Measurements from ENCODE around the gene RGS11. TPM values are rescaled to one million over a fixed set of nuclear protein-coding genes. Genes with fewer than 3 reads are reported as not detected.

Gene RGS11
- total RNA-seq, 1 donor from 2014 or later: not detected

DNA sequence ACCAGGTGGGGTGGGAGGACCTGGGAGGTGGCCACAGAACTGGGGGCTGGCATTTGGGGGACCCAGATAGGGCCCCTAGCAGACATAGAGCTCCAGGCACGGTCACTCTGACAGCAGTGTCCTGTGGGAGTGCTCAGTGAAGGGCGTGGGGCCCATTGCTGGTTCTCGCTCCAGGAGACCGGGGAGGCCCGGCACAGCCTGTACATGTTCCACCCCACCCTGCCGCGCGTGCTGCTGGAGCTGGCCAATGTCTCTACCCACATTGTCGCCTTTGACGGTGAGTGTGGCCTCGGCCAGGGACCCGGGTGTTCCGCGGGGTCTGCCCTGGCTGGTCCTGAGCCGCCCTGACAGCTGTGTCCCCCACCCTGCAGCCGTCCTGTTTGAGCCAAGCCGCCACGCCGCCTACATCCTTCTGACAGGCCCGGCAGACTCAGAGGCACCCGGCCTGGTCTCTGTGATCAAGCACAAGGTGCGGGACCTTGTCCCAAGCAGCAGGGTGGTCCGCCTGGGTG lies 11.2 kb downstream of the RGS11 start:
- intact Hi-C loops (cut with micrococcal nuclease): no loop called here
- no peak overlapping the region for H3K4me3 Mint-ChIP-seq
- H3K27me3 Mint-ChIP-seq: no peaks in the 10 kb centered on the region
- ATAC-seq (ENCODE audit: low read depth): no peak
- H3K4me1 Mint-ChIP-seq: no peaks in the 10 kb centered on the region
- H3K9me3 Mint-ChIP-seq: no peaks in the 10 kb centered on the region
- no peak overlapping the region for H3K27ac Mint-ChIP-seq
- DNase-seq: no peak
- POLR2A ChIA-PET: interaction anchor here (0.5 kb wide), 1 partner anchor 127 kb away, joined by 3 read pairs; no protein-coding TSS in a partner anchor
- peaks cover 44% of the 10 kb centered on the region for H3K36me3 Mint-ChIP-seq (ENCODE audit: low read depth)
- CTCF ChIA-PET: no interaction called here
- TF ChIP-seq, protein P1, sequence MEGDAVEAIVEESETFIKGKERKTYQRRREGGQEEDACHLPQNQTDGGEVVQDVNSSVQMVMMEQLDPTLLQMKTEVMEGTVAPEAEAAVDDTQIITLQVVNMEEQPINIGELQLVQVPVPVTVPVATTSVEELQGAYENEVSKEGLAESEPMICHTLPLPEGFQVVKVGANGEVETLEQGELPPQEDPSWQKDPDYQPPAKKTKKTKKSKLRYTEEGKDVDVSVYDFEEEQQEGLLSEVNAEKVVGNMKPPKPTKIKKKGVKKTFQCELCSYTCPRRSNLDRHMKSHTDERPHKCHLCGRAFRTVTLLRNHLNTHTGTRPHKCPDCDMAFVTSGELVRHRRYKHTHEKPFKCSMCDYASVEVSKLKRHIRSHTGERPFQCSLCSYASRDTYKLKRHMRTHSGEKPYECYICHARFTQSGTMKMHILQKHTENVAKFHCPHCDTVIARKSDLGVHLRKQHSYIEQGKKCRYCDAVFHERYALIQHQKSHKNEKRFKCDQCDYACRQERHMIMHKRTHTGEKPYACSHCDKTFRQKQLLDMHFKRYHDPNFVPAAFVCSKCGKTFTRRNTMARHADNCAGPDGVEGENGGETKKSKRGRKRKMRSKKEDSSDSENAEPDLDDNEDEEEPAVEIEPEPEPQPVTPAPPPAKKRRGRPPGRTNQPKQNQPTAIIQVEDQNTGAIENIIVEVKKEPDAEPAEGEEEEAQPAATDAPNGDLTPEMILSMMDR (IDR thresholded peaks at IDR 0.05): no peak

DNA sequence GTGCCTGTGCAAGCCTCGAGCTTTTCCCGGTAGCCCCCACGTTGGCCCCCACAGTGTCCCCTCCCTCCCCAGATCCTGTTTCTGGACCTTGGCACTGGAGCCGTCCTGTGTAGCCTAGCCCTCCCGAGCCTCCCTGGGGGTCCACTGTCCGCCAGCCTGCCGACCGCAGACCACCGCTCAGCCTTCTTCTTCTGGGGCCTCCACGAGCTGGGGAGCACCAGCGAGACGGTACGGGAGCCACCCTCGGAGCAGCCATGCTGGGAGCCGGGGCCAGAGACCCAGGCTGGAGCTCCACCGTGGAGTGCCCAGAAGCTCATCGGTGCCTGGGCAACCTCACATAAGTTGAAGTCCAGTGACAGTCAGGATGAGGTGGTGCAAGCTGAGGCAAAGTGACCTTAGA lies 11.8 kb downstream of the RGS11 start:
- POLR2A ChIA-PET: no interaction called here
- intact Hi-C loops (cut with micrococcal nuclease): no loop called here

DNA sequence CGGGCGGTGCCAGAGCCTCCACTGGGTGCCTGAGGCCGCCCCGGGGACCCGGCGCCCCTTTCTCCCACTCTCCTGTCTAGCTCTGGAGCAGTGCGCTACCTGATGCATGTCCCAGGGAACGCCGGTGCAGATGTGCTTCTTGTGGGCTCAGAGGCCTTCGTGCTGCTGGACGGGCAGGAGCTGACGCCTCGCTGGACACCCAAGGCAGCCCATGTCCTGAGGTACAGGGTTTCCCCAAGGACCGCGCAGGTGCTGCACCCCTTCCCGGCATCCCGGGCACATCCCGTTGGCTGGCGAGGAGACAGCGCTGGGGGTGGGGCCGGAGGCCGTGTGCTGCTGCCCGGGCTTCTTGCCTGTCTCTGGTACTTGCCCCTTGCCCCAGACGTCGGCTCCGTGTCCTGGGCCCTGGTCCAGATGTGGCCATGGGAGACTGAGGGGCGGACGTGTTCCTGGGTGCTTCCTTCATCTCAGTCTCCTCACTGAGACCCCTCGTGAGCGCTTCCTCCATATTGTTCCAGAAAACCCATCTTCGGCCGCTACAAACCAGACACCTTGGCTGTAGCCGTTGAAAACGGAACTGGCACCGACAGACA lies 12.5 kb downstream of the RGS11 start:
- ChIA-PET CTCF (no interaction called here), POLR2A (no interaction called here)
- H3K9me3 Mint-ChIP-seq: no peaks in the 10 kb centered on the region
- TF ChIP-seq, protein P1 (IDR thresholded peaks at IDR 0.05): no peak
- no peaks in the 10 kb centered on the region for H3K27me3 Mint-ChIP-seq
- peaks cover 51% of the 10 kb centered on the region for H3K36me3 Mint-ChIP-seq (ENCODE audit: low read depth)
- intact Hi-C loops (cut with micrococcal nuclease): no loop called here
- no peak for DNase-seq
- ATAC-seq (ENCODE audit: low read depth): no peak
- no peak overlapping the region for H3K27ac Mint-ChIP-seq
- no peak overlapping the region for H3K4me3 Mint-ChIP-seq
- H3K4me1 Mint-ChIP-seq: no peaks in the 10 kb centered on the region

More for the DNA sequence above, 11.8 kb downstream of the RGS11 start:
- H3K9me3 Mint-ChIP-seq: no peaks in the 10 kb centered on the region
- DNase-seq: no peak
- no peak for ATAC-seq (ENCODE audit: low read depth)
- no peaks in the 10 kb centered on the region for H3K4me1 Mint-ChIP-seq
- no peak overlapping the region for H3K4me3 Mint-ChIP-seq
- H3K27ac Mint-ChIP-seq: no peak overlapping the region
- peaks cover 49% of the 10 kb centered on the region for H3K36me3 Mint-ChIP-seq (ENCODE audit: low read depth)
- CTCF ChIA-PET: no interaction called here
- H3K27me3 Mint-ChIP-seq: no peaks in the 10 kb centered on the region
- TF ChIP-seq, protein P1 (IDR thresholded peaks at IDR 0.05): no peak

DNA sequence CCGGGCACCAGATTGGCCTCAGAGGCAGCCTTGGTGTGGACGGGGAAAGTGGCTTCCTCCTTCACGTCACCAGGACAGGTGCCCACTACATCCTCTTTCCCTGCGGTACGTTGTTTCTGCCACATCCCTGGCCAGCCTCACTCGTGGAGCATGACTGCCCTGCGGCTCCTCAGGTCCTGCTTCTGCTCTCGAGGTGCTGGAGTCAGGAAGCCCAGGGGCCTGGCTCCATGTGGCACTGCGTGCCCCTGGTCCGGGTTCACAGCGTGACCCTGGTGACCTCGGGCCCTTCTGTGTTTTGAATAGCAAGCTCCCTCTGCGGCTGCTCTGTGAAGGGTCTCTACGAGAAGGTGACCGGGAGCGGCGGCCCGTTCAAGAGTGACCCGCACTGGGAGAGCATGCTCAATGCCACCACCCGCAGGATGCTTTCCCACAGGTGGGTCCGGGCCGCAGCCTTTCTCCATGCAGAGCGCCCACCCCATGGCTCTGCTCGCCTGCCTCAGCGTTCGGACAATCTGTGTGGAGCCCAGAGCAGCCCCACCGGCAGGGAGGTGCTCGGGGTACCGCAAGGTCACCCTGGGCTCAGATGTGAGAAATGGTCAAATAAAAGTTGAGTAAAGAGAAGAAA lies 13.5 kb downstream of the RGS11 start:
- H3K4me1 Mint-ChIP-seq: no peaks in the 10 kb centered on the region
- intact Hi-C loops (cut with micrococcal nuclease): no loop called here
- CTCF ChIA-PET: no interaction called here
- H3K9me3 Mint-ChIP-seq: no peaks in the 10 kb centered on the region
- no peak overlapping the region for H3K27ac Mint-ChIP-seq
- H3K27me3 Mint-ChIP-seq: no peaks in the 10 kb centered on the region
- TF ChIP-seq, protein P1 (IDR thresholded peaks at IDR 0.05): no peak
- DNase-seq (no peak), ATAC-seq (ENCODE audit: low read depth) (no peak)
- H3K4me3 Mint-ChIP-seq: no peak overlapping the region
- peaks cover 55% of the 10 kb centered on the region for H3K36me3 Mint-ChIP-seq (ENCODE audit: low read depth)
- POLR2A ChIA-PET: no interaction called here

DNA sequence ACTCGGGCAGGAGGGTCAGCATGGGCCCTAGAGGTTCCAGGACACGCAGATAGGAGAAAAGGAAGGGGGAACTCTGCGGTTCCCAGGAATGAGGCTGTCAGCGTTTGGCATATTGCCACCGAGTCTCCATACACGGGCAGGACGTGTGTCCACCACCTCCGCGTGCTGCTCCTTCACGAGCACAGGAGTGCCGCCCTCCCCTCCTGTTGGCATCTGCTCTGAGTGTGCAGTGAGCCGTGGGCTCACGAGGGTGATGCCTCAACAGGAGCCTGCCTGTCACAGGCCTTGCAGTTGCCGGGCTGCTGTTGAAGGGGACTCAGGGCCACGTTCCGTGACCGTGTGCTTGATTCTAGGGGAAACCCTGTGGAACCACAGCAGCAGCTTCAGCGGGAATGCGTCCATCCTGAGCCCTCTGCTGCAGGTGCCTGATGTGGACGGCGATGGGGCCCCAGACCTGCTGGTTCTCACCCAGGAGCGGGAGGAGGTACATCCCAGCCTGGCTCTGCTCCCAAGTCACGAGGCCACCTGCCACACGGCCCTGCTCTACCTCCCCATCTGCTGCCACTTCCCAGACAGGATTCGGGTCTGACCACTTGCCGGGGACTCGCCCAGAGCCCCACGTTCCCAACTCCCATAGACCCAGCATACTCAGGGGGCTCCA lies 14.6 kb downstream of the RGS11 start:
- intact Hi-C loops (cut with micrococcal nuclease): no loop called here
- no peak overlapping the region for H3K4me3 Mint-ChIP-seq
- ChIA-PET CTCF (no interaction called here), POLR2A (no interaction called here)
- peaks cover 57% of the 10 kb centered on the region for H3K36me3 Mint-ChIP-seq (ENCODE audit: low read depth)
- H3K27me3 Mint-ChIP-seq: no peaks in the 10 kb centered on the region
- H3K9me3 Mint-ChIP-seq: no peaks in the 10 kb centered on the region
- DNase-seq (no peak), ATAC-seq (ENCODE audit: low read depth) (no peak)
- H3K4me1 Mint-ChIP-seq: no peaks in the 10 kb centered on the region
- TF ChIP-seq, protein P1 (IDR thresholded peaks at IDR 0.05): no peak
- H3K27ac Mint-ChIP-seq: no peak overlapping the region
